ENCODE results near the gene FAXC.
"Not testable (repeated sequence)": the region's sequence is repeated elsewhere in the genome, so short reads cannot be mapped to it uniquely, and the experiment has no call there.

Gene FAXC

GRCh38 chr6:99285881-99286280 lies 63.6 kb downstream of the FAXC start:
- no peak for DNase-seq (ENCODE audit: low read depth)

GRCh38 chr6:99282479-99283062 lies 66.9 kb downstream of the FAXC start:
- DNase-seq (ENCODE audit: low read depth), result no peak

DNA sequence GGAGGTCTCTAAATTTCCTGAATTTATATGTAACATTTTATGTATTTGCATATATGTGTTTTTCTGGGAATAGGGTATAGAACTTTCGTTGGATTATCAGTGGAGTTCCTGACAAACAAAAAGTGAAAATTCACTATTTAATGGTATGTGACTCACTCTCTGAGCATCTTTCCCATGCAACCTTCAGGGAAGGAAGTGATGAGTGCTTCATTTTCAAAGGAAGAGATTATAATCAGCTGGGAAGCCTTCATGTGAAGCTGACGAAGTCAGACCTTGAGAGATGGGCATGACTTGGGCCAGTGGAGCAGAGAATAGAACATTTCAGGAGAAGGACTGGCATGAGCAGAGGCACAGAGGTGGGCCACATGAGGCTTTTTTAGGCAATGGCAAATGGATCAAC lies 72.7 kb downstream of the FAXC start:
- DNase-seq (ENCODE audit: low read depth), result no peak

GRCh38 chr6:99270826-99271225 lies 78.6 kb downstream of the FAXC start:
- DNase-seq (ENCODE audit: low read depth), result no peak

DNA sequence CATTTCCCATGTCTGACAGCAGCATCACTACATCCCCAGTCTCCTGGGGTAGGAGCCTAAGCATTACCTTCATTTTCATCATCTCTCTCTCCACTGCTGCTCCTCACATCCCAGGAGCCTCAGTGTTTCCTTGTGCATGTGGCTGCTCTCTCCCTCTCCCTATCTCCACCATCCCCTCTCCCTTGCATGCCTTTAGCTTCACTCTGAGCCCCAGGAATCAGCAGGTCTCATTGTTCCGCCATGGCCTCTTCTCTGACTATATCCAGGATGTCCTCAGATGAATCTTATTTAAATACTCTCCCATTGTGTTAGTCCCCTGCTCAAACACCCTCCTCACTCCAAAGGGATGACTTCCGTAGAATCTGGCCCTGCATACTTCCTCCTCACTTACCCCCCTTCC lies 79.4 kb downstream of the FAXC start:
- no peak for DNase-seq (ENCODE audit: low read depth)

- DNase-seq (ENCODE audit: low read depth), result no peak
Measured at GRCh38 chr6:99269207-99269606, 80.3 kb downstream of the FAXC start.

- not testable (repeated sequence) for DNase-seq (ENCODE audit: low read depth)
Measured at GRCh38 chr6:99266996-99267395, 82.5 kb downstream of the FAXC start.

- not testable (repeated sequence) for DNase-seq (ENCODE audit: low read depth)
Measured at GRCh38 chr6:99265447-99265846, 84.0 kb downstream of the FAXC start.

GRCh38 chr6:99254616-99255550 lies 94.6 kb downstream of the FAXC start:
- DNase-seq (ENCODE audit: low read depth), result no peak

DNA sequence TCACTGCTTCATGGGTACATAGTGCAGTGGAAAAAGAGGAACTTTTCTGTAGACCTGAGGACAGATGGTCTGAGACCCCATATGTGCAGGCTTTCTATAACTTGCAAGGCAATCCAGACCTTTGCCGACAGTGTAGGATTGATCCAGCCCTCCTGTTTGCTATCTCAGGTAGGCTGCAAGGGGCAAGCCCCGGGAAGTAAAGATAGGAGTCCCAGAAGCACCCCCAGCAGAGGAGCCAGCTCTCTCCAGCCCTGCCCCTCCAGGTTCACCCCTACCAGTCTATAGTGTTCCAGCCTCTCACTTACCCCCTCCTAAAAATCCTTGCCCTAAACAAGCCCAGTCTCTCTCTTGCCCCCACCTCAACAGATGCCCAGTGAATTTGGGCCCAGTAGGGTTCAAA lies 96.2 kb downstream of the FAXC start:
- DNase-seq (ENCODE audit: low read depth), result no peak

- DNase-seq (ENCODE audit: low read depth), result no peak
Measured at GRCh38 chr6:99252421-99252820, 97.1 kb downstream of the FAXC start.

DNA sequence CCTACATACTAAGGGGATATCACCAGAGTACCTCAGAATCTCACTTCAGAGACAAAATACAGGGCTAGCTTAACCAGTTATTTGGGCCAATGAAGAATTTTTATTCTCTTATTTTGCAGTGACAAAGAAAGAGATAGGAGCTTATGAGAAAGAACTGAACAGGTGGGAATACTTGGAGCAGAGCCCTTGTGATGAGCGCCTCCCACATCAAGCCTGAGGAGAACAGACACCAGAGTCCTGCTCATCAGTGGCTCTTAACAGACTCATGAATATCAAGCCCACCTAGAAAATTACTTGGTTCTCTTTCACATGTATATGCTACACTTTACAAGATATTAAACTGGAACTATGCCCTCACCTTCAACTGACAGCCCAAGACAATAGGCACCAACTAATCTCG lies 99.0 kb downstream of the FAXC start:
- DNase-seq (ENCODE audit: low read depth), result no peak

DNA sequence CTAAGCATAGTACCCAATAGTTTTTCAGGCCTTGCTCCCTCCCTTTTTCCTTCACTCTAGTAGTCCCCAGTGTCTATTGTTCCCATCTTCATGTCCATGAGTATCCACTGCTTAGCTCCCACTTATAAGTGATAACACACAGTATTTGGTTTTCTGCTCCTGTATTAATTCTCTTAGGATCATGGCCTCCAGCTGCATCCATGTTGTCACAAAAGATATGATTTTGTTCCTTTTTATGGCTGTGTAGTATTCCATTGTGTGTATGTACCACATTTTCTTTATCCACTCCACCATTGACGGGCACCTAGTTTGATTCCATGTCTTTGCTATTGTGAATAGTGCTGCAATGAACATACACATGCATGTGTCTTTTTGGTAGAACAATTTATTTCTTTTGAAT lies 102.9 kb downstream of the FAXC start:
- no peak for DNase-seq (ENCODE audit: low read depth)

DNA sequence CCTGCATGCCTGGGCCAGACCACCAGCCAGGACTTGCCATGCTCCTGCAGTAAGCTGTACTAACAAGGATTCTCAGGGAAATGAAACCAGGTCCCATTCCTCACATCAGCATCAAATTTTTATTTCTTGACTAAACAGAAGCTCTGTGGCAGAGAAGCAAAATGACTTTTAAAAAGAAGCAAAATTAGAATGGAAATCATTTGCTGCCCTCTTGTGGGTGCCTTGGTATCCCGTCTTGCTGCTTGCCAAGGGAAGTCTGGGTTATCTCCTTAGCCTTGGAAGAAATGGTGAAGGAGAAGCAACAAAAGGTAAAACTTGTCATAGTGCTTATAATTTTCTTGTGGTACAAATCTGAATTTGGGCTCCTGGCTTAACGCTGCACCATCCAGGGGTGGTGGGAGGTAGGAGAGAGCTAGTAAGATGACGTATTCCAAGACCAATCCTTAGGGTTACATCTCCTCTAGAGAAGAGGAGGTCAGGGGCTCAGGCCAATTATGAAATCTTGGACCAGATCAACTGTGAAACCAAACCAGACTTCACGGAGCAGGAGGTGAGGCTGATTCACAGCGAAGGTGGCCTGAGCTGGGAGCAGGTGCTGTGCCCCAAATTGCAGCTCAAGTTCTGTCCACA lies 107.5 kb downstream of the FAXC start:
- no peak for DNase-seq (ENCODE audit: low read depth)

GRCh38 chr6:99236010-99236409 lies 113.5 kb downstream of the FAXC start:
- no peak for DNase-seq (ENCODE audit: low read depth)

DNA sequence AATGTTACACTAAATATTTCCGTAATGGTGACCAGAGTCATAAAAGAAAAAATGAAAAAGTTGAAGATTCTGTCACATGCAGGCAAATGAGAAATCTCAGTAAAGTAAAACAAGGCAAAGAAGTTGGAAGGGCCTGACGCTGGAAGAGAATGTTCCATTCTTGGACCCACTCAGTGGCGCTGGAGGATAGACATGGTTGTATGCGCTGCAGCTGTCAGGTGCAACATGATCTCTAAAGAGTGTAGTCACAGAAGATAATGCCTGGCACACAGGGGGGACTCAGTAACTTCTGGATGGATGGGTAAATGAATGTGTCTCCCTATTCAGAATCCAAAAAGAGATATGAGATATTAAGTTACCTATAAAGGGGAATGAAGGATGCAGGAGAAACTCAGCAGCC lies 116.3 kb downstream of the FAXC start:
- no peak for DNase-seq (ENCODE audit: low read depth)

GRCh38 chr6:99232056-99232455 lies 117.4 kb downstream of the FAXC start:
- DNase-seq (ENCODE audit: low read depth), result no peak

- no peak for DNase-seq (ENCODE audit: low read depth)
Measured at GRCh38 chr6:99225172-99225571, 124.3 kb downstream of the FAXC start.

All from stimulated activated CD8-positive, alpha-beta memory T cell treated with anti-CD3 and anti-CD28 coated beads, Interleukin-12 subunit alpha, Interleukin-12 subunit beta, amount 100 ng/mL, for 1 hour (primary cell).